SW480 (cell line): ENCODE data around the gene RNF169.
A peak's percentile ranks its signal among the peaks of the same experiment; 100 is the strongest.
"Not testable (repeated sequence)": the region's sequence is repeated elsewhere in the genome, so short reads cannot be mapped to it uniquely, and the experiment has no call there.

ENCODE experiments used
- DNase-seq: peaks from one replicate; pipeline ENCODE4 v3.0.0-alpha.2; 2016; ENCODE audit warnings: low spot score

RNF169 gene

DNA sequence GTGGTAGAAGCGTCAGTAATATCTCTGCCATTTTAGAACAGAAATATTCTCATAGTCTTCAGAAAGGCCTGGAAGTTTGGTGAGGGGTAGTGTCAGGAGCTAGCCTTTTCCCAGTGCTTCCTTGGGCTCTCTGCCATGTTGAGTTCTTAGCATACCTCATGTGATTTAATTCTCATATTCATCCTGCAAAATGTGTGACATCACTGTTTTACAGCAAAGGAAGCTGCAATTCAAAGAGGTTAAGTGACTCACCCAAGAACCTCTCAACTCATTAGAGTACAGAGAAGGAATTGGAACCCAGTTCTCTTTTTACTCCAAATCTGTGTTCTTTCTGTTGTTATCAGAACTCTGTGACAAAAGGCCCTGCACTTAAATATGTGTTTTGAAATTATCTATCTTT, 72.1 kb downstream of the RNF169 start:
- no peak for DNase-seq

DNA sequence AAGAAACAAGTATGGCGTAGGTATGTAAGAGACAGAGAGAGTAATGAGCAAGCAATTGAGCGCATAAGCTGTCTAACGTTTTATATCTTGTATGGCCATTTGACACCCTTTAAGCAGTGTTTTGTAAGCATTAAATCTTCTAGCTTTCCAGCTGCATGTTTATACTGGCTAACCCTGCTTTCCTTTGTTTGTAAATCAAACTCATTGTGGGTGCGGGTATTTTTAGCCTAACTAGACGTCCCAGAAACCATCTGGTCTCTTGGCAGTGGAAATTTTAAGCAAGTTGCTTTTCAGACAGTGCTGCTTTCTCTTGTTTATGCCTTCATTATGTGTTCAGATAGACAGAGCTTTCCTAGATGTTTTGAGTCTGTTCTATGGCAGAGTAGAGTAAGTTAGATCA, 73.5 kb downstream of the RNF169 start:
- no peak for DNase-seq

DNA sequence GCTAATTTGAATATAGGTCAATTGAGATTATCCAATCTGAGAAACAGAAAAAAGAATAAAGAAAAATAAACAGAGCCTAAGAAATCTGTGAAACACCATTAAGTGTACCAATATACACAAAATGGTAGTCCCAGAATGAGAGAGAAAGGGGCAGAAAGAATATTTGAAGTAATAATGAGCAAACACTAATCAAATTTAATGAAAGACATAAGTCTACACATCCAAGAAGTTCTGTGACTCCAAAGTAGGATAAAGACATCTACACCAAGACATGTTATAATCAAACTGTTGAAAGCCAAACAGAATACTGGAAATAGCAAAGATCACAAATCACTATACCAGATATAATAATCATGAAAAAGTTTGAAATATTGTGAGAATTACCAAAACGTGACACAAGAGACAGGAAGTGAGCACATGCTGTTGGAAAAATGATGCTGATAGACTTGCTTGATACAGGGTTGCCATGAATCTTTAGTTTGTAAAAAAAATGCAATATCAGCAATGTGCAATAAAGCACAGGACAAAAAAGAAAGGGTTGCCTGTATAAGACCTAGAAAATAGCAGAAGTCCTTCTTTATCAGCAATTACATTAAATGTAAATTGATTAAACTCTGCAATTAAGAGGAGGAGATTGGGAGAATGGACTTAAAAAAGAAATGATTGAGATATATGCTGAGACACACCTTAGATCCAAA, 75.8 kb downstream of the RNF169 start:
- DNase-seq, result no peak

DNA sequence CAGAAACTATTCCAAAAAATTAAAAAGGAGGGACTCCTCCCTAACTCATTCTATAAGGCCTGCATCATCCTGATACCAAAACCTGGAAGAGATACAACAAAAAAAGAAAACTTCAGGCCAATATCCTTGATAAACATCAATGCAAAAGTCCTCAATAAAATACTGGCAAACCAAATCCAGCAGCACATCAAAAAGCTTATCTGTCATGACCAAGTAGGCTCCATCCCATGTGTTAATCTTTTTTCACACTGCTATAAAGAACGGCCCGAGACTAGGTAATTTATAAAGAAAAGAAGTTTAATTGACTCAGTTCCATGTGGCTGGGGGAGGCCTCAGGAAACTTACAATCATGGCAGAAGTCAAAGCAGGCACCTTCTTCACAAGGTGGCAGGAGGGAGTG, 76.9 kb downstream of the RNF169 start:
- not testable (repeated sequence) for DNase-seq

DNA sequence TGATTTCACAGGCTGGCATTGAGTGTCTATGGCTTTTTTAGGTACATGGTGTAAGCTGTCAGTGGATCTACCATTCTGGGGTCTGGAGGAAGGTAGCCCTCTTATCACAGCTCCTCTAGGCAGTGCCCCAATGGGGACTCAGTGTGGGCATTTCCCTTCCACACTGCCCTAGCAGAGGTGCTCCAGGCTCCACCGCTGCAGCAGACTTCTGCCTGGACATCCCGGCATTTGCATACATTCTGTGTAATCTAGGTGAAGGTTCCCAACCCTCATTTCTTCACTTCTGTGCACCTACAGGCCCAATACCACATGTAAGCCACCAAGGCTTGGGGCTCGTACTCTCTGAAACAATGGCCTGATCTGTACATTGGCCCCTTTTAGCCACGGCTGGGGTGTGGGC, 78.3 kb downstream of the RNF169 start:
- no peak for DNase-seq

DNA sequence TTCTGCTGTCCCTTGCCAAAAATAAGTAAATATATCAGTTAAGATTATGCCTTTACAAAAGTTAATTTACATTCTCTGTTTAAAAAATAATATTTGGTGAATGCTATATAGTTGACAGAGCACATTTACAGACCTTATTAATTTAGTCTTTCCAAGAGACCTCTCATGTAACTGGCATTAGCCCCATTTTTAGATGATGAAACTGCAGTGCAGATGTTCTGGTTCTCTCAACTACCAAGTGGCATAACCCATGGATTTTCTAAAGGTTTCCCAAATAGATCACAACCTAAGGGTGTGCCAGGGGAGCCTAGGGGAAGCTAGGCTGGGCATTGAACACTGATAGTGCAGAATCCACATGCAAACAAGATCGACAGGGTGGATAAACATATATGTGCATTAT, 88.5 kb downstream of the RNF169 start:
- DNase-seq, result no peak

DNA sequence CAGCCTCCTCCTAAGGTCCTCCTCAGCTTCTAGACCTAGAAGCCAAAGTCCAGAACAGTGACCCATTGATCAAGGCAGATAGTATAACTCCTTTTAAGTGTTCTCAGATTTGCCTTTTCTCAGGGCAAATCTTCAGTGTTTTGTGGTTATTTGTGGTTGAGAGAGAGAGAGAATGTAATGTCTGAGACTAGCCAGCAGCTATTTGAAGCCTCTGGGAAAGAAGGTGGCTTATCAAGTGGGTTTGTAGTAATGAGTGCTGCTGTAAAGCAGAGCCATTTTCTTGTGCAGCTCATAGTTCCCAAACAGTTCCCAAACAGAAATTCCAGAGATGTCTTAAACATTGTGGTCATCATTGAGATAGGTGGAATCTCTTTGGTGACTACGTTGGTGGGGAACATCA, 89.5 kb downstream of the RNF169 start:
- DNase-seq, result no peak

DNA sequence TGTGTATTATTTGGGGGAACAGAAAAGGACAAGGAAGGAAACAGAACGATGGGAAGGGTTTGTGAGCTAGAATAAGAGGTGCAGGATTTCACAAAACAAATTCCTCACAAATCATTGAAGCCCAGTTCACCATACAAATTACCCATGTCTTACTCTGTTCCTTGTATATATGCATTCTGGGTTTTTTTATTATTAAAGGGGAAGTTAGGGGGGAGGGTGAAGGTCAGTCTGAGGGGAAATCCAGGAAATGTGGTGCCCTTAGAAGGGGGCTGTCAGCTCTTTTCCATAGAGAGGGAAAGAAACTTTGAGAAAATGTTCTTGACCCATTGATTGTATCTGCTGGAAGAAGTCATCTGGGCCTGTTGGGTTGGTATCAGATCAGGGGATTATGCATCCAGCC, 90.8 kb downstream of the RNF169 start:
- no peak for DNase-seq

DNA sequence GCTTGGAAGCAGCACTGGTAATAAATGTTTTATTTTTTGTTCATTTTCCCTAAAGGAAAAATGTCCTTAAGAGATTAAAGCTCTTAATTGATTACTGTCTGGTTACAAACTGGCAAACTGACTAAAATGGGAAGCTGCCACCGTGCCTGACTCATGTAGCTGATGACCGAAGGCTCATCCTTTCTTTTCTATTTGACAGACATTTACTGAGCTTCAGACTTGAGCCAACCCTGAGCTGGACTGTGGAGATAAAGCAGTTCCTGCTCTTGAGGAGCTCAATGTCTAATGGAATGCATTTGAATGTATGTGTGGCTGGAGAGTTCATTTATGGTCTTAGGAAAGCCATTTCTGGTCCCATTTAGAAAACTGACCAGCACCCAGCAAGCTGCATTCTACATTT, 91.3 kb downstream of the RNF169 start:
- DNase-seq, result no peak

DNA sequence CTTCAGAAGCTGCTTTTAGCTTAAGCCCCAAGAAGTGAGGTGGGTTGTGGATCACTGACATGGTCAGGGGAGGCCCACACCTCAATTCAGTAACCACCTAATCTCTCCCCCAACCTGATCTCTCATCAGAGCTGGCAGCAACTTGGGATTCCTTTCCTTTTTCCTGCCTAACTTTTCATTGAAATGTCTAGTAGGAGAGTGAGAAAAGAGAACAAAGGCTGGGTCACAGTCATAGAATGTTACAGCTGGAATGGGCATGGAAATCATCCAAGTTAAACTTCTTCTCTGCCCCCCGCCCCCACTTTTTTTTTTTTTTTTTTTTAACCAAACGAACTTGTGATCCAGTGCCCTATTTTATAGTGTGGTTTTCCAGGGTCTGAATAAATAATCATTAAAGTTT, 91.8 kb downstream of the RNF169 start:
- no peak for DNase-seq

DNA sequence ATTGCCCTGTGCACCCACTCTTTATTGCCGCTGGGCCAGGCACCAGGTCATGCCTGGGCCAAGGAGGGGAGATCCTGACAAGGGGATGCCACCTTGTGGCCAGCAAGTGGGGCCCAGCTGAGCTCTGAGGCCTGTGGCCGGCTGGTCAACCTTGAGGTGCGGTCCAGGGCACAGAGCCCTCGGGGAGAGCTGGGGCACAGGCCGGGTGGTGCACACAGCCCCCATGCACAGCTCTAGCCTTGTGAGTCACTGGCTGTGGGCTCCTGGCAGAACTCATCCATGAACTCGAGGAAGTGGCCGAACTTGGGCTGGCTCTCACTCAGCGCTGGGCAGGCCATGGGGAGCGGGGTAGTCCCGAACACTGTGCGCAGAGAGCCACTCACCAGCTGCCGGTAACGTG, 94.3 kb downstream of the RNF169 start:
- no peak for DNase-seq

DNA sequence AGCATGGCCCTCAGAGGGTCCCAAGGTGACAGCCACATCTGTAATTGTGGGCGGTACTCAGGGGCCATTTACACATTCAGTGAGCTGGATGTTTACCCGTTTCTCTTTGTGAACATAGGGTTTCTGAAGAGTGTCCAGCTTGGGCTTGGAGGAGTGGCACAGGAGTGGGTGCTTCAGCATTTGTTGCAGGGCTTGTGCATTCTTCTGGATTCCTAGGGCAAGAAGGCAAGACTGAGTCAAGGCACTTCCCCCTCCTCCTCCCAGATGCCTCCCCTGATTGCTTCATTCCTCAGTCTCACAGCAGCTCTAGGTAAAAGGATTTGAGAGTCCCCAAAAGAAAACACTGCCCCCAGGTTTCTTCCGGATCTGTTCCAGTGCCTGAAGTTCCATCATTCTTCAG, 95.4 kb downstream of the RNF169 start:
- no peak for DNase-seq

DNA sequence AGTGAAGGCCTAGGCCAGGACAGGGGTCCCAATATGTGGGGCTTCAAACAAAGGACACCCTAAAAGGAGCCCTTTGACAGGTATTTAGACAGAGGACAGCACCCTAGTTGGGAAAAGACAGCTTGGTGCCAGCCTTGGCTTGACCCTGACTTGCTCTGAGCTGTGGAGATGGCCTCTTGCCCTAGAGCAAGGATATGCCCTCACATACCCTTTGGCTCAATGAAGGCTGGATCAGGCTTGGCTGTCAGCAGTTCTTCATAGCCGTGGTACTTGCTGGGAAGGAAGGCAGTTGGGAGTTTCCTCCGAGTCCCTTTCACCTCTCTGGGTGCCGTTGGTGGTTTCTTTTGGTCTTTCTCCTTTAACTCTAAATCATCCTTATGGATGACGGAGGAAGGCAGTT, 96.2 kb downstream of the RNF169 start:
- DNase-seq, result no peak

DNA sequence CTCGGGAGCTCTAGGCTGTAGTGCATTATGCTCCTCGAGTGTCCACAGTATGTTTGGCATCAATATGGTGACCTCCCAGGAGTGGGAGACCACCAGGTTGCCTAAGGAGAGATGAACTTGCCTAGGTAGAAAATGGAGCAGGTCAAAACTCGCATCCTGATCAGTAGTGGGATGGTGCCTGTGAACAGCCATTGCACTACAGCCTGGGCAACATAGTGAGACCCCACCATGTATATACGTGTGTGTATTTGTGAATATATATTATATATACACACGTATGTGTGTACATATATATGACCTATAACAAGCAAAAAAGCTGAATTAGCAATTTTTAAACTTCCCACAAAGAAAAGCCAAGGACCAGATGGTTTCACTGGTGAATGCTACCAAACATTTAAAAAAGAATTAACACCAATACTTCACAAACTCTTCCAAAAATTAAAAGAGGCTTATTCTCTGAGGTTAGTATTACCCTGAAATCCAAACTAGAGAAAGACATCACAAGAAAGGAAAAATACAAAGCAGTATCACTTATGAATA, 97.4 kb downstream of the RNF169 start:
- no peak for DNase-seq

DNA sequence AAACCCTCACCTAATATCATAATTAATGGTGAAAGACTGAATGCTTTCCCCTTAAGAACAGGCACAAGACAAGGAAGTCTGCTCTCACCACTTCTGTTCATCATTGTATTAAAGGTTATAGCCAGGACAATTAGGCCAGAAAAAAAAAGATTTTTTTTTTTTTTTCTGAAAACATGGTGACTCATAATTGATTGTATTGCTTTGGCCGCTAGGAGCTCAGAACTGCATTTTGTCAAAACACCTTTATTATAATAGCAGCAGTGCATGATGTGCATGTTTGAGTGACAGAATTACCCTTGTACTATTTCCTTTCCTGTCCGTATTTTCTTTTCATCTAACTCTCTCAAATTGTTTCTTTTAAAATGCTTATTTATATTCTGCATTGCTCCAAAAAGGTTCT, 98.1 kb downstream of the RNF169 start:
- no peak for DNase-seq

DNA sequence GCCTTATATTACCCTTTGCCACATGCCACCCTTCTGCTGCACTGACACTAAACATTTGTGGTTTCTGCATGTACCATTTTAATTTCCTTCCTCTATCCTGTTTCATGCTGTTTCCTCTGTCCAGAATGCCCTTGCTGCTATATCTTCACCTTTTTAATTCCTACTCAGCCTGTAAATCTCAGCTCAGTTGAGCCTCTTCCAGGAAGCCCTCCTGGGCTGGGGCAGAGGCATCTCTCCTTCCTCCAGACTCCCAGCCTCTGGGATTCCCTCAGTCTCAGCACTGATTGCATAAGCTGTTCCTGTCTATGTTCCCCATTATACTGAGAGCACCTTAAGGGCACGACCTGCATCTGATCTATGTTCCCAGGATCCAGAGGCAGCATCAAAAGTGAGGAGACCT, 98.7 kb downstream of the RNF169 start:
- no peak for DNase-seq

DNA sequence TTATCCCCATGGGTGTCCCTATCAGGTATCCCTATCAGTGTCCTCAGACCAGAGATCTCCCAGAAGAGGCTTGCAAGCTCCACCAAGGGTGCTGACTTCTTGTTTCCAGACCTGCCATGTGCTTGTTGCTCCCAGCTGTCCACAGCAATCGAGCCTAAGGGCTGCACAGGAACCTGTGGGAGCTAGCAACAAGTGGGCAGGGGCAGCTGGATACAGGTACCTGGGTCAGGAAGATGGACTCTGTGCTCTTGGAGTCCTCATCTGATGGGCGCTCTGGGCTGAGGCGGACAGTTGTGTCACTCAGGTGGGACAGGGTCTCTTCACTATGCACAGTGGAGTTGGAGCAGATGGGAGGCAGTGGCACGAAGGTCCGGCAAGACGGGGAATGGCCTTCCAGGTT, 99.2 kb downstream of the RNF169 start:
- DNase-seq, result no peak

DNA sequence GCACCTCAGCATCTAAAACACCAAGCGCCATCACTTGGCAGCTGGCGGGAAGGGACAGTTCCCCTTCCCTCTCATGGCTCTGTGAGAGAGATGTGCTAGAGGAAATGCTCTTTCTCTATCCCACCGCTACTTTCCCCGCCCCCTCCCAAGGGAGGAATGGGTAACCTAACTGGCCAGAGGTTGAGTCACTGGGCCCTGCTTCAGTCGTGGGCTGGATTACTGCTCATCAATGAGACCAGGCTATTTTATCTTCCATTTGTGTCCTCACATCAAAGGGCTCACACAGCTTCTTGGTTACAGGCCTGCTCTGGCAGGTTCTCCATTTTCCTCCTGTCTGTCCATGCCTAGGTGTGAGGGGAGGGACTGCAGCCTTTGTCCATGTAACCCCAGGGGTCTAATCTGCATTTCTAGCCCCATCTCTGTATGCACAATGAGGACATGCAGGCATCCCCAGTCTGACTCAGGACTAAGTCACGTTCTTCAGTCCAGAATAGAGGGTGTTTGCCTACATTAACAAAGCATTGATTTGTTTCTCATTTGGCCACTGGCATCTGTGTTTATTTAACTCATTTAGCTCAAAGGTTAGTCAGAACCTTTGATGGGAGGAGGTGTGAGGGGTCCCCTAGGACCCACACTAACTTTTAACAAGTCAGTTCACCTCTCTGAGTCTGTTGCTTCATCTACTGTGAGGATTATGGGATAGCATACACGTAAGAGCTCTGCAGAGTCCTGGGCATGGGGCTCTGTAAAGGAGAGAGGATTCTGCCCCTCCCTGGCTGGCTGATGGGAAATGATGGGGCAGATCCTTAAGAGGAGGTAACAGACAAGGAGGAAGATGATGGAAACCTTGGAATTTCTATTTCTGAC, 101.1 kb downstream of the RNF169 start:
- DNase-seq, result peak; percentile 17

DNA sequence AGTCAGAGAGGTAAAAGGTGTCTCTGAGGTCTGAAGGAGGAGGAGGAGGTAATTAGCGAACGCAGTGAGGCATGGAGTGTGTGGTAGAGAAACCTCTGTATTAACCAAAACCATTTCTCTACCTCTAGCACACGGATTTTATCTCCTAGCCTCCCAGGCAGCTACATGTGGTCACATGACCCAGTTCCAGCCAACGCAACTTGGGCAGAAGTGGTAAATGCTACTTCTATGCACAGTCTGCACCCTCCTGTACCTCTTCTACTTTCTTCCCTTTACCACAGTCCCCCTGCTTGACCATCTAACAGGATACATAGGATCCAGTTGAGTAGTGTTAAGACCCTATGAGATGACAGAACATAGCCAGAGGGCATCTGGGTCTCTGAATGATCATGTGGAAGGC, 104.6 kb downstream of the RNF169 start:
- DNase-seq, result no peak

DNA sequence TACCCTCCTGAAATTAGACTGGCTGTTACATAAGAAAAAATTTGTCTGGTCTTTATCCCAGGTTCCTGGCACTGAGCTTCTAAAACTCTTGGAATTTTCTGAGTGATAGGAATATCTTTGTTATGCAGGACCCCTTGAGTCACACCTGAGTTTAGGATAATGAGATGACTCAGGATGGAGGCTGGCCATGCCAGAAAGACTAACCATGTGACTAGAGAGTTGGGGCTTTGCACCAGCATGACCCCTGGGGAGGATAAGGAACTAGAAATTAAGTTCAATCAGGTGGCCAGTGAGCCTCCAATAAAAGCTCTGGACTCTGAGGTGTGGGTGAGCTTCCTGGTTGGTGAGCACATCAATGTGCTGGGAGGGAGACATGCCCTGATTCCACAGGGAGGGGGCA, 112.1 kb downstream of the RNF169 start:
- DNase-seq, result no peak

DNA sequence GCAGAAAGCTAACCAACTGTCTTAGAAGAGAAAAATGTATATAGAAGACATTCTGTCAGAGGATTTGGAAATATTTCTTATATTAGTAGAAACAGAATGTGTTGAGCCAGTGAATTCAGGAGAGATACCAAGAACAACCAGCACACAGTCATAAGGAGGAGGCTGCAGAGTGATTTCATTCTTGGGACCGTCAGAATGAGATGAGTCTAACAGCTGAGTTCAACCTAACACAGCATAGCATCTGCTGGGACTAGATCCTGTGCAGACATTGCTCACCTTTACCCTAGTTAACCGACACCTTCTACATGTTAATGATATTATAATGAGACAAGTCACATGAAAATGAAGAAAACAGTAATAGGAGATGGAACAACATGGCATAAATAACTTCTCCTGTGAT, 114.8 kb downstream of the RNF169 start:
- DNase-seq, result no peak

DNA sequence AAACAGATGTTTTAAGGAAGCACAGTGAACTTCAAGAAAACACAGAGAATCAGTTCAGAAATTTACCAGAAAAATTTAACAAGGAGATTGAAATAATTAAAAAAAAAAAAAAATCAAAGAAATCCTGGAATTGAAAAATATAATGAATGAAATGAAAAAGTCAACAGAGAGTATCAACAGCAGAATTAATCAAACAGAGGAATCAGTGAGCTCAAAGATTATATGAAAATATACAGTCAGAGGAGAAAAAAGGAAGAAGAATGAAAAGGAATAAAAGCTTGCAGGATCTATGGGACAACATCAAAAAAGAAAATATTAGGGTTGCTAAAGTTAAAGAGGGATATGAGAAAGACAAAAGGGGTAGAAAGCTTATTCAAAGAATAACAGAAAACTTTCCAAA, 117.9 kb downstream of the RNF169 start:
- DNase-seq, result no peak

DNA sequence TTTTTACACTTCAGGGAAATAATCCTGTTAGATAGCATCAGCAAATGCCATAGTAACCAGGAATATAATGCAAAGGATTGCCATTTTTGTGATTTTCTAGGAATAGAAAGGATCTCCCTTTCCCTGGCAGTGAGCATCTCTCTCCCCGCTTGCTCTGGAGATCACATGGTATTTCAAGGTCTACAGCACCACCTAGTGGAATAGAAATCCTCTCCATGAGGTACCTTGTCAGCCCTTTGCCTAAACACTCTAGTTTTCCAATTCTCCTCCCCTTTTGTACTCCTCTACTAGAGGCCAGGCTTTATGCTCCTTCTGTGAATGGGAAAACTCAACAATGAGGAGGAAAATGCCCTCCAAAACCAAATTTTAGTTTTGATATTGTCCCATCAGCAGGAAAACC, 121.8 kb downstream of the RNF169 start:
- no peak for DNase-seq

DNA sequence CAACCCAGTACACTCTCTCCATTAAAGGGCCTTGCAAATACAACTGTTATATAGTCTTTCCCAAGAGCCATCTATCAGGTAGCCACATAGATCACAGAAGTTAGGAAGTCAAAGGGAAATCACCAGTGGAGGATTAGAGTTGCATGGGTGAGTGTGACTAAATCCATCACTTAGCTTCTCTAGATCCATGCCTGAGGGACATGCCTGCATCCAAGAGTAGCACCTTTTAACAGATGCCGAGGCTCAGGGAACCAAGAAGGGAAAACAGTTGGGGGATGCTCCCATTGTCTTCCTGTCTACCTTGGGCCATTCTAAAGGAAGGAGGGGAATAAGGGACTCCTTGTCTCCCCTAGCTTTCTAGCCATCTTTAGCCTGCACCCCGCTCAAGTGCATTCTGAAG, 122.4 kb downstream of the RNF169 start:
- DNase-seq, result peak; percentile 18
